ENCODE data around the gene UNKL. TPM values are rescaled to one million over a fixed set of nuclear protein-coding genes. Genes with fewer than 3 reads are reported as not detected.

The UNKL gene
- total RNA-seq, 1 experiment from 2014 or later, result 32.0 TPM

DNA sequence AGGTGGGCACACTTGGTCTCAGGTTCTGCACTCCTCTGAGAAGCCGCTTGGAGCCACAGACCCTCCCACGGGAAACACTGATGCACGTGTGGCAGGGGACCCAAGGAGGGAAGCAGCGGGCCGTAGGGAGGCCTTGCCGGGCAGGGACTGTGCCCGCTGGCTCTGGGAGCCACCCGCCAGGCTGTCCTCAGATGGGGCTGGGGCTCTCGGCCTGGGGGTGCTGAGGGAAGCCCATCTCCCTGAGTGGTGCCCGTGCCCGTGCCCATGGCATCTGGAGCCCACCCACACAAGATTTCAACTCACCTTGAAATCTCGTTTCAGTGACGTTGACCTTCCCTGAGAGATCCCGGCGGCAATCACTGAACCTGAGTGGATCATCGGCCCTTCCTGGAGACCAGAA, 42.4 kb upstream of the UNKL start:
- no CpG with 5 or more reads among the region's 16 CpGs for WGBS (ENCODE audit: extremely low coverage, insufficient read length, low lambda C conversion rate)
- Histone ChIP-seq H2BK15ac (ENCODE audit: low read depth, low read length) (no peak overlapping the region), H2AK5ac (ENCODE audit: insufficient read length, low read length) (no peak overlapping the region), H3K23ac (ENCODE audit: insufficient read length, low read depth, low read length) (no peak overlapping the region), H3K79me2 (ENCODE audit: insufficient read depth, low read length) (no peaks in the 10 kb centered on the region), H4K8ac (replicated peaks; ENCODE audit: insufficient read length, low read depth, low read length) (no peak overlapping the region), H4K20me1 (ENCODE audit: control insufficient read depth, insufficient read depth, insufficient read length) (no peaks in the 10 kb centered on the region), H3K79me1 (ENCODE audit: insufficient read depth, low read depth, low read length, poor library complexity, severe bottlenecking) (no peaks in the 10 kb centered on the region), H2BK12ac (ENCODE audit: insufficient read length, low read depth, low read length) (no peak overlapping the region), H2BK120ac (ENCODE audit: low read depth, low read length, poor library complexity, severe bottlenecking) (no peak overlapping the region), H4K5ac (ENCODE audit: insufficient read length, low read depth, low read length) (no peak overlapping the region), H3T11ph (ENCODE audit: low read length) (no peak overlapping the region), H4K91ac (ENCODE audit: insufficient read length, low read depth, low read length) (no peak overlapping the region), H3K27me3 (ENCODE audit: insufficient read depth, low read length) (no peaks in the 10 kb centered on the region), H3K4ac (ENCODE audit: low read depth, low read length) (no peak overlapping the region), H3K14ac (ENCODE audit: insufficient read depth, low read length) (no peak overlapping the region), H3K23me2 (ENCODE audit: insufficient read length, low read depth, low read length, poor library complexity, severe bottlenecking) (no peaks in the 10 kb centered on the region), H3K4me1 (ENCODE audit: insufficient read depth, low read length) (no peaks in the 10 kb centered on the region), H2AFZ (ENCODE audit: low read length) (no peak overlapping the region), H3K27ac (ENCODE audit: insufficient read length, low read depth, low read length) (no peak overlapping the region), H3K56ac (ENCODE audit: insufficient read length, low read depth, low read length) (no peak overlapping the region), H3K9ac (ENCODE audit: extremely low read depth, insufficient read length, low read length) (no peak overlapping the region), H2BK5ac (ENCODE audit: insufficient read length, low read length) (no peak overlapping the region), H3K18ac (ENCODE audit: insufficient read length, low read depth, low read length) (no peak overlapping the region), H3K9me3 (ENCODE audit: control insufficient read depth, low read depth, low read length) (no peaks in the 10 kb centered on the region), H2BK20ac (ENCODE audit: low read depth, low read length, poor library complexity, severe bottlenecking) (no peak overlapping the region), H3K4me2 (ENCODE audit: insufficient read depth, insufficient read length, low read length) (no peak overlapping the region)
- H3K4me1 Mint-ChIP-seq, result no peaks in the 10 kb centered on the region
- no peak overlapping the region for H3K4me3 Mint-ChIP-seq
- H3K27ac Mint-ChIP-seq, result no peak overlapping the region
- H3K27me3 Mint-ChIP-seq (ENCODE audit: low read depth), result no peaks in the 10 kb centered on the region
- H3K36me3 Mint-ChIP-seq (ENCODE audit: insufficient read depth in 1 of 3, low read depth in 3 of 3), result peaks cover 1 to 31% (median 26%) of the 10 kb centered on the region in 3 experiments; a peak in 6 of 7 replicates
- no peaks in the 10 kb centered on the region for H3K9me3 Mint-ChIP-seq
- no peak for DNase-seq
- TF ChIP-seq, protein P1, sequence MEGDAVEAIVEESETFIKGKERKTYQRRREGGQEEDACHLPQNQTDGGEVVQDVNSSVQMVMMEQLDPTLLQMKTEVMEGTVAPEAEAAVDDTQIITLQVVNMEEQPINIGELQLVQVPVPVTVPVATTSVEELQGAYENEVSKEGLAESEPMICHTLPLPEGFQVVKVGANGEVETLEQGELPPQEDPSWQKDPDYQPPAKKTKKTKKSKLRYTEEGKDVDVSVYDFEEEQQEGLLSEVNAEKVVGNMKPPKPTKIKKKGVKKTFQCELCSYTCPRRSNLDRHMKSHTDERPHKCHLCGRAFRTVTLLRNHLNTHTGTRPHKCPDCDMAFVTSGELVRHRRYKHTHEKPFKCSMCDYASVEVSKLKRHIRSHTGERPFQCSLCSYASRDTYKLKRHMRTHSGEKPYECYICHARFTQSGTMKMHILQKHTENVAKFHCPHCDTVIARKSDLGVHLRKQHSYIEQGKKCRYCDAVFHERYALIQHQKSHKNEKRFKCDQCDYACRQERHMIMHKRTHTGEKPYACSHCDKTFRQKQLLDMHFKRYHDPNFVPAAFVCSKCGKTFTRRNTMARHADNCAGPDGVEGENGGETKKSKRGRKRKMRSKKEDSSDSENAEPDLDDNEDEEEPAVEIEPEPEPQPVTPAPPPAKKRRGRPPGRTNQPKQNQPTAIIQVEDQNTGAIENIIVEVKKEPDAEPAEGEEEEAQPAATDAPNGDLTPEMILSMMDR (conservative IDR thresholded peaks at IDR 0.05), result no peak
